Osteoblast (primary cell): ENCODE data around the gene F2RL2. TPM values are rescaled to one million over a fixed set of nuclear protein-coding genes. Genes with fewer than 3 reads are reported as not detected.

Source experiments
- DNase-seq: peaks from one replicate; pipeline ENCODE4 v3.0.0; 2011; ENCODE audit warnings: low spot score, mixed read lengths; ENCODE audit not compliant: insufficient read length; ENCODE audit errors: missing footprints
- H2AFZ ChIP-seq: 2 replicates; pipeline ENCODE4 v1.6.0; 2011; ENCODE audit warnings: mild to moderate bottlenecking, low read length
- H3K27ac ChIP-seq: 2 replicates; pipeline ENCODE4 v1.5.1; 2011; ENCODE audit warnings: mild to moderate bottlenecking, low read depth, low read length, moderate library complexity
- H3K27me3 ChIP-seq: 2 replicates; pipeline ENCODE4 v1.6.0; 2012; ENCODE audit warnings: mild to moderate bottlenecking, control low read depth, inconsistent platforms, low read length, moderate library complexity; ENCODE audit not compliant: insufficient read depth
- H3K36me3 ChIP-seq: 2 replicates; pipeline ENCODE4 v1.5.1; 2011; ENCODE audit warnings: mild to moderate bottlenecking, low read length, control low read depth, moderate library complexity; ENCODE audit not compliant: insufficient read depth
- H3K4me1 ChIP-seq: 2 replicates; pipeline ENCODE4 v1.5.1; 2011; ENCODE audit warnings: mild to moderate bottlenecking, low read length, control low read depth, moderate library complexity; ENCODE audit not compliant: insufficient read depth
- H3K4me2 ChIP-seq: 2 replicates; pipeline ENCODE4 v1.6.0; 2011; ENCODE audit warnings: mild to moderate bottlenecking, low read length; ENCODE audit not compliant: insufficient read depth
- H3K4me3 ChIP-seq: fragments of 200-600 bp; sonication (generic); 3 replicates; pipeline ENCODE4 v1.5.1; 2012; ENCODE audit warnings: mild to moderate bottlenecking, low read length, inconsistent platforms; ENCODE audit not compliant: insufficient read depth
- H3K79me2 ChIP-seq: 2 replicates; pipeline ENCODE4 v1.6.0; 2012; ENCODE audit warnings: mild to moderate bottlenecking, low read length, control low read depth, inconsistent platforms; ENCODE audit not compliant: insufficient read depth
- H3K9me3 ChIP-seq: 2 replicates; pipeline ENCODE4 v1.5.1; 2011; ENCODE audit warnings: low read depth, low read length, control low read depth
- H4K20me1 ChIP-seq: 2 replicates; pipeline ENCODE4 v1.6.0; 2012; ENCODE audit warnings: mild to moderate bottlenecking, low read length, control low read depth; ENCODE audit not compliant: insufficient read depth
- total RNA-seq: library from RNA; depleted of rRNA; stranded (reverse); fragments of >200 nt; gene quantifications from 2 replicates; pipeline ENCODE4 v1.2.3, GENCODE V29; 2012
- TF ChIP-seq, protein P1 (sequence below): IDR thresholded peaks from 2 replicates; pipeline ENCODE4 v1.5.1; 2011; ENCODE audit warnings: mild to moderate bottlenecking, low read depth, low read length, moderate library complexity; ENCODE audit errors: extremely low read depth

Gene F2RL2
- total RNA-seq, 1 donor = 1.1 TPM

DNA sequence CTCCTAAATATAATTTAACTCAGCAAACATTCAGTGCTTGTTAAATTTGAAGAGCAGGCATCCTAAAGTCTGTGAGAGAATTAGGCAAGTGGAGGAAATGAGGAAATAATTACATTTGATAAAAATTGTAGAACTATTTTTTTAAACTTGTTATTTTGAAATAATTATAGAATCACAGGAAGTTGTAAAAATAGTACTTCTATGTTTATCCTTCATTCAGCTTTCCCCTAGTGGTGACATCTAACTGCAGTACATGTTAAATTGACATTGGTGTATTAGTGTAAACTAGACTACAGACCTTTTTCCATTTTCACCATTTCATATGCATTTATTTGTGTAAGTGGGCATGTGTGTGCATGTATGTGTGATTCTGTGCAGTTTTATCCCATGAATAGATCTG is 51.6 kb downstream of the F2RL2 start:
- Histone ChIP-seq H4K20me1 (no peaks in the 10 kb centered on the region), H2AFZ (no peak overlapping the region), H3K9me3 (no peaks in the 10 kb centered on the region), H3K79me2 (no peaks in the 10 kb centered on the region), H3K27ac (no peak overlapping the region), H3K27me3 (peaks cover 11% of the 10 kb centered on the region), H3K36me3 (no peaks in the 10 kb centered on the region), H3K4me1 (no peaks in the 10 kb centered on the region), H3K4me3 (no peak overlapping the region), H3K4me2 (no peak overlapping the region)
- no peak for DNase-seq
- TF ChIP-seq, protein P1, sequence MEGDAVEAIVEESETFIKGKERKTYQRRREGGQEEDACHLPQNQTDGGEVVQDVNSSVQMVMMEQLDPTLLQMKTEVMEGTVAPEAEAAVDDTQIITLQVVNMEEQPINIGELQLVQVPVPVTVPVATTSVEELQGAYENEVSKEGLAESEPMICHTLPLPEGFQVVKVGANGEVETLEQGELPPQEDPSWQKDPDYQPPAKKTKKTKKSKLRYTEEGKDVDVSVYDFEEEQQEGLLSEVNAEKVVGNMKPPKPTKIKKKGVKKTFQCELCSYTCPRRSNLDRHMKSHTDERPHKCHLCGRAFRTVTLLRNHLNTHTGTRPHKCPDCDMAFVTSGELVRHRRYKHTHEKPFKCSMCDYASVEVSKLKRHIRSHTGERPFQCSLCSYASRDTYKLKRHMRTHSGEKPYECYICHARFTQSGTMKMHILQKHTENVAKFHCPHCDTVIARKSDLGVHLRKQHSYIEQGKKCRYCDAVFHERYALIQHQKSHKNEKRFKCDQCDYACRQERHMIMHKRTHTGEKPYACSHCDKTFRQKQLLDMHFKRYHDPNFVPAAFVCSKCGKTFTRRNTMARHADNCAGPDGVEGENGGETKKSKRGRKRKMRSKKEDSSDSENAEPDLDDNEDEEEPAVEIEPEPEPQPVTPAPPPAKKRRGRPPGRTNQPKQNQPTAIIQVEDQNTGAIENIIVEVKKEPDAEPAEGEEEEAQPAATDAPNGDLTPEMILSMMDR = peak; percentile 26

DNA sequence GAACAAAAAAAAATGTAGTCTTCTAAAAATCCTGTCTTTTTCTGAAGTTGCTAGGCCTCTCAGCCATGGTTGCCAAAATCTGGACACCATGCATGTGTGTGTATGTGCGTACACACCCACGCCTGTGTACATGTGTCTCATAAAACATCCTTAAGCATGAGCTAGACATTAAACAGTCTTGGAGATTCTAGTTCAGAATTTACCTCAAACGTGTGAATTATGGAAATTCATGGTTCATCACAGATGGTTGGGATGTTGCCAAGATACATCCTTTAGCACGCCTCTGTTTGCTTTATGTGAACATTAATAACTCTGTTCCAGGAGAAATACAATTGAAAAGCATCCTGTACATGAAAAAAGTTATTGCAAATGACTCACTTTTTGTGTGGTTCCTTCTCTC is 53.0 kb downstream of the F2RL2 start:
- H3K9me3 ChIP-seq = no peaks in the 10 kb centered on the region
- no peak overlapping the region for H3K4me3 ChIP-seq
- no peak overlapping the region for H3K4me2 ChIP-seq
- H2AFZ ChIP-seq = no peak overlapping the region
- no peaks in the 10 kb centered on the region for H3K79me2 ChIP-seq
- no peak for DNase-seq
- no peaks in the 10 kb centered on the region for H4K20me1 ChIP-seq
- H3K4me1 ChIP-seq = no peaks in the 10 kb centered on the region
- peaks cover 6% of the 10 kb centered on the region for H3K27me3 ChIP-seq
- H3K36me3 ChIP-seq = no peaks in the 10 kb centered on the region
- TF ChIP-seq, protein P1 = no peak
- no peak overlapping the region for H3K27ac ChIP-seq

Other genes with a start within 250 kb of the F2RL2 start
- gene IQGAP2, start 220.1 kb downstream of the F2RL2 start, total RNA-seq = 0.29 and 0.36 TPM in 2 replicates
- gene F2R, start 92.7 kb upstream of the F2RL2 start, total RNA-seq = 38.7 and 41.0 TPM in 2 replicates
- 1.8 and 5.3 TPM in 2 replicates for gene F2RL1, start 195.6 kb upstream of the F2RL2 start, total RNA-seq
- not detected in 2 replicates for gene S100Z, start 226.6 kb upstream of the F2RL2 start, total RNA-seq